Activated CD4-positive, alpha-beta T cell treated with anti-CD3 and anti-CD28 coated beads for 48 hours (primary cell): ENCODE data around the gene DGKG.

Source experiments
- DNase-seq: peaks from one replicate; pipeline ENCODE4 v3.0.0-alpha.2; 2020

DGKG gene

GRCh38 chr3:186236357-186237020, 125.5 kb downstream of the DGKG start:
- DNase-seq = no peak

GRCh38 chr3:186235554-186235953, 126.5 kb downstream of the DGKG start:
- DNase-seq = no peak

- DNase-seq = no peak
Observed at GRCh38 chr3:186234152-186234551, 127.9 kb downstream of the DGKG start.

GRCh38 chr3:186226482-186226881, 135.6 kb downstream of the DGKG start:
- no peak for DNase-seq

- no peak for DNase-seq
Observed at GRCh38 chr3:186225603-186226002, 136.4 kb downstream of the DGKG start.

GRCh38 chr3:186224041-186224610, 137.9 kb downstream of the DGKG start:
- no peak for DNase-seq

GRCh38 chr3:186223476-186223875, 138.6 kb downstream of the DGKG start:
- DNase-seq = no peak

DNA sequence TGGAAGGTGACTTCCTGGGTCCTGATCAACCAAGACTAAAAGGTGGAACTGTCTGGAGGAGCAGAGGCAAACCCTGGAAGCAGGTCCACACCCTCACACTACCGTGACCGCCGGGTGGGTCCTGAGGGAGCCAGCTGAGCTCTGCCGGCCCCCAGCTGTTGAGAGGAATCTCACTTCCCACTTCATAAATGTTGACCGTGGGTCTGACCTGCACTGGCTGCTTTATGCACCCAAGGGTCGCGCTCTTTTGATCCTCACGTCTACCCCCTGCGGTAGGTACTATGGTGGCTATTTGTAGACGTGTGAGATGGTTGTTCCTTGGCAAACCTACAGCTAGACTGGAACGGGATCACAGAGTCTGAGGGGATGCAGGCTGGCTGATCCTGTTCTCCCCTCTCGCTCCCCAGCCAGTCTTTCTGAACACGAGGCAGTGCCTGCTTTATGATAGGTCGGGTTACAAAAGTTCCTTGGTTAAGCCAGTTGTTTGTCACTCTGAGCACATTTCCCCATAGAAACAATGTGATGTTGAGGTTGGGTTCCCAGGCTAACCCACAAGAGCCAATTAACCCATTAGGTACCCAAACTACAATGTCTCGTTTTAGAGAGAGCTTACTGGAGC, 140.2 kb downstream of the DGKG start:
- no peak for DNase-seq

GRCh38 chr3:186220911-186221645, 141.0 kb downstream of the DGKG start:
- DNase-seq = no peak

GRCh38 chr3:186220365-186220764, 141.7 kb downstream of the DGKG start:
- DNase-seq = peak; percentile 40

DNA sequence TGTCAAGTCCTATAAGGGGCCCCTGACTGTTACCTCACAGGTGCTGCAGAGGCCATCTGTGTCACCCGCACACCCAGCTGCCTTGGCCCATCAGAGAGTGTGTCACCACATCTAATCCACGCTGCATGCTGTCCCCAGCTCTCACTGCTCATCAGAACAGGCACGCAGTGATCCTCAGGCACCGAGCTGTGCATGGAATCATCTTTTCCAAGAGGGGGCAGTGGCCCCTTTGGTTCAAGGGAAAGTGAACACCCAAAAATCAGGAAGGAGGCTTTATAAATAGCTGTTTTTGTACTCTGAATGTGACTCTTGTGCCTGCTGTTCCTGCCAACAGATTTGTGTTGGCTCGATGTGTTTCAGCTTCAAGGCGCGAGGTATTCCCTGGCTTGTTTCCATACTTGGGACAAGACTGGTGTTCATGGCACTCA, 142.8 kb downstream of the DGKG start:
- DNase-seq = no peak

GRCh38 chr3:186218421-186218820, 143.6 kb downstream of the DGKG start:
- DNase-seq = no peak

GRCh38 chr3:186217820-186218164, 144.2 kb downstream of the DGKG start:
- DNase-seq = peak; percentile 29

DNA sequence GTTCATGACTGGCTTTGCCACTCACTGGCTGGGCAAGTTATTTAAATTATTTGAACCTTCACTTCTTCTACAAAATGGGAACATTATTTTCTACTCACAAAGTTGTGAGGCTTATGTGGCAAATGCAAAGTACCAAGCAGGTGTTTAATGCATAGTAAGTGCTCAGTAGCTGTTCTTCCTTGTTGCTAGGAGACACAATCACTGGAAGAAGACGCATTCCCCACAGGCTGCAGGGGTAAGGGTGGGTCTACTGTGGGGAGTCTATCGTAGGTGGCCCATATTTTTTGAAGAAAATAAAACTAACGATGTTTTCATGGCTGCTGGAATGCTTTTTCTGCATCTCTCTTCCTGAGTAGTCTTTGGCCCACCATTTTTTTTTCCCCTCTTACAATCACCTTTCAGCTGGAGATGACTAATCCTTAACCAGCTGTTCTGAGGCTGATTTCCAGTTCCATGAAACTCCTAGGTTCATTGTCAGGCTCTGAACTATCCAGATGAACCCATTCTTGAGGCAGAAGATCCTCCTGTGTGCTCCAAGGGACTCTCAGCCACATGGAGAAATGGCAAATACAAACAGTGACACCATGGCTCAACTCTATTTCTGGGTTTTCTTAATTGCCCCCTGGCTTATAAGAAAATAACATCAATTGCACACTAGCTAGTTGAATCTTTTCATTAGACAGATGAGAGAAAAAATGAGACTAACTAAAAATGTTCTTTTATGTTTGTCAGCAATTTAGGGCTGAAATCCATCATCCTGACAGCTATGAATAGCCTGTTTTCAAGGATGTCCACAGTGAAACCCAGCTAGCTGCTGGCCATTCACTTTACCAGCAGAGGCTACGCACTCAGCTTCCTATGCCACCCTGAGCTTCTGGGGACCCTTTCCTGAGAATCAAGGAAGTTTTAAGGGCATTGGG, 144.9 kb downstream of the DGKG start:
- no peak for DNase-seq

DNA sequence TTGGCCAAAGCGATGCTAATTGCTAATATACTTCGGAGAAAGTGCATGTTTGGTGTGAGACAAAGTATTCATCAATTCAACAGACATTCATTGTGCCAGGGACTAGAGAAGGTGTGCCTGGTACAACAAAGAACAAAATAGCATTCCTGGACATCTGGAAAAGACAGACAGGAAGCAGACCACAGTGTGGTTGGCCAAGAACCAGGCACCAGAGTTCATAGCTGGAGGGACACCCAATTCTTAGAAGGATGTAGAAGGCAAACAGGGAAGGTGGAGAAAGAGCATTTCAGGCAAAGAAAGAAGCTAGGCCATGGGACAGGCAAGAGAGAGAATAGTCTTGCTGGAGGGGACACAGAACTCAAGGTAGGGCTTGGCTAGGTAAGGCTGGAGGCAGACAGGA, 147.4 kb downstream of the DGKG start:
- DNase-seq = no peak

DNA sequence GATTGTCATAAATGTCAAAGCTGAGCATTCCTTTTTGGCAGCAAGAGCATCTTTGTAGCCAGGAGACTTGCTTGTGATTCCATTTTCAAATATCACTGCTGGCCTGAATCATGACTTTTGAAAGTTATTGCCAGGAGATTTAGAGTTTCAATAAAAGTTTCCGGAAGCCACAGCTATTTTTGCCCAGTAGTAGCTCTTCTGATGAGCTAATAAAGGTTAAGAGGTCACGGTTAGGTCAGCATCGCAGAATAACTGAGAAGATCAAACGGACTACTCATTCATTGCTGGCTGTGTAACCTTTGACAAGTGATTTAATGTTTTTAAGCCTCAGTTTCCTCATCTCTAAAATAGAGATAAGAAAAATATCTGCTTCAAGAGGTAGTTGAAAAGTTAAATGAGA, 148.1 kb downstream of the DGKG start:
- DNase-seq = no peak

DNA sequence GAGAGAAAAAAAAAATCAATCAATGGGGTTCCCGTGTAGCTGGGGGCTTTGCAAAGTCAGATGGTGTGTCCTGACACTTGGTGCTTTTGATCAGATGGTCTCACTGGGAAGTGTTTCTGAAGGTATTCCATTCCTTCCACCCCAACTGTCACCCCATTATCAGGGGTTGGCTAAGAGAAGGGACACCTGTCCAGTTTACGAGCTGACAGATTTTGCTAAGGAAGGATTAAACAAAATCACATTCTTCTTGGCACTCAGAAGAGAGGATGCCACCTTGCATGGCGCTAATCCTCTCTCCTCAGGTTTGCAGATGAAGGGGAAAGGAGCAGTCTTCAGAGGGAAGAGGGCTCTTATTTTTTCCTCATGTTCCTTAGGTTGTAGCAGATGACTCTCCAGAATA, 149.4 kb downstream of the DGKG start:
- DNase-seq = no peak

GRCh38 chr3:186210852-186211500, 151.1 kb downstream of the DGKG start:
- DNase-seq = no peak

GRCh38 chr3:186209810-186210752, 152.0 kb downstream of the DGKG start:
- no peak for DNase-seq

GRCh38 chr3:186208296-186208989, 153.6 kb downstream of the DGKG start:
- DNase-seq = no peak
